CD4-positive, alpha-beta memory T cell (primary cell): ENCODE results near the gene RRP1. TPM values are rescaled to one million over a fixed set of nuclear protein-coding genes. Genes with fewer than 3 reads are reported as not detected.

ENCODE experiments used
- CTCF ChIA-PET: fragments of 350-600 bp; sonication (Branson Sonifier 250); formaldehyde crosslinking; loops from one replicate; lab custom pipeline; 2021; ENCODE audit warnings: inconsistent platforms; ENCODE audit not compliant: partially characterized antibody; lab: Charles Lee
- POLR2A ChIA-PET: fragments of 350-600 bp; sonication (Branson Sonifier 250); formaldehyde crosslinking; loops from one replicate; lab custom pipeline; 2021; ENCODE audit not compliant: partially characterized antibody; lab: Charles Lee
- DNase-seq, 5 donors: peaks; one replicate each; pipeline versions ENCODE4 v3.0.0 to v3.0.0-alpha.2; 2020 to 2022; ENCODE audit warnings: mixed read lengths in 1 of 5
- H3K27ac ChIP-seq: one replicate; pipeline ENCODE4 v1.7.0; 2013; ENCODE audit warnings: low read depth, low read length
- H3K27me3 ChIP-seq: 2 replicates; pipeline ENCODE4 v1.7.0; 2013; ENCODE audit warnings: mild to moderate bottlenecking, low read length, moderate library complexity; ENCODE audit not compliant: insufficient read depth
- H3K36me3 ChIP-seq: 2 replicates; pipeline ENCODE4 v1.7.0; 2013; ENCODE audit warnings: mild to moderate bottlenecking, low read length, moderate library complexity; ENCODE audit not compliant: insufficient read depth
- H3K4me1 ChIP-seq: 2 replicates; pipeline ENCODE4 v1.7.0; 2013; ENCODE audit warnings: mild to moderate bottlenecking, low read length, moderate library complexity; ENCODE audit not compliant: insufficient read depth
- H3K4me3 ChIP-seq, 2 donors: one replicate each; pipeline ENCODE4 v1.7.0; 2013; ENCODE audit warnings: low read length in 2 of 2, mild to moderate bottlenecking in 1 of 2
- H3K9me3 ChIP-seq, 2 donors: one replicate each; pipeline ENCODE4 v1.7.0; 2013; ENCODE audit warnings: low read length in 2 of 2, control low read depth in 1 of 2; ENCODE audit not compliant: control insufficient read depth in 1 of 2
- H3K27ac Mint-ChIP-seq, 7 donors: one replicate each; pipeline ENCODE4 v1.8.0; 2020 to 2021; ENCODE audit warnings: mixed read lengths in 7 of 7, mild to moderate bottlenecking in 6 of 7, inconsistent platforms in 3 of 7, moderate library complexity in 3 of 7
- H3K27me3 Mint-ChIP-seq, 2 donors: one replicate each; pipeline ENCODE4 v1.8.0; 2020 to 2021; ENCODE audit warnings: mixed read lengths in 2 of 2
- H3K36me3 Mint-ChIP-seq, 2 donors: one replicate each; pipeline ENCODE4 v1.8.0; 2020 to 2021; ENCODE audit warnings: mixed read lengths in 2 of 2, inconsistent platforms in 1 of 2, mild to moderate bottlenecking in 1 of 2
- H3K4me1 Mint-ChIP-seq, 4 donors: one replicate each; pipeline ENCODE4 v1.8.0; 2020 to 2021; ENCODE audit warnings: mixed read lengths in 4 of 4, mild to moderate bottlenecking in 1 of 4
- H3K4me3 Mint-ChIP-seq, 8 donors: one replicate each; pipeline ENCODE4 v1.8.0; 2020 to 2021; ENCODE audit warnings: mixed read lengths in 8 of 8, mild to moderate bottlenecking in 7 of 8, moderate library complexity in 6 of 8, inconsistent platforms in 3 of 8
- H3K9me3 Mint-ChIP-seq, 8 donors: one replicate each; pipeline ENCODE4 v1.8.0; 2020 to 2021; ENCODE audit warnings: mixed read lengths in 8 of 8, mild to moderate bottlenecking in 5 of 8, inconsistent platforms in 3 of 8, moderate library complexity in 1 of 8
- intact Hi-C: fragments of 100-400 bp; cut with micrococcal nuclease; formaldehyde crosslinking; loops from one replicate; pipeline ENCODE4 v1.15.1; 2023
- polyA plus RNA-seq, 2 donors: library from polyadenylated mRNA; unstranded; fragments of 300-500 nt; fragmentation: Illumina TruSeq; gene quantifications; one replicate each; pipeline ENCODE4 v1.2.3, GENCODE V29; 2021
- total RNA-seq, 2 experiments: library from RNA; stranded (reverse); gene quantifications; one replicate each; pipeline ENCODE4 v1.2.3, GENCODE V29; 2021

Gene RRP1, protein sequence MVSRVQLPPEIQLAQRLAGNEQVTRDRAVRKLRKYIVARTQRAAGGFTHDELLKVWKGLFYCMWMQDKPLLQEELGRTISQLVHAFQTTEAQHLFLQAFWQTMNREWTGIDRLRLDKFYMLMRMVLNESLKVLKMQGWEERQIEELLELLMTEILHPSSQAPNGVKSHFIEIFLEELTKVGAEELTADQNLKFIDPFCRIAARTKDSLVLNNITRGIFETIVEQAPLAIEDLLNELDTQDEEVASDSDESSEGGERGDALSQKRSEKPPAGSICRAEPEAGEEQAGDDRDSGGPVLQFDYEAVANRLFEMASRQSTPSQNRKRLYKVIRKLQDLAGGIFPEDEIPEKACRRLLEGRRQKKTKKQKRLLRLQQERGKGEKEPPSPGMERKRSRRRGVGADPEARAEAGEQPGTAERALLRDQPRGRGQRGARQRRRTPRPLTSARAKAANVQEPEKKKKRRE
- total RNA-seq (10 to 100 TPM; 25.4 to 27.7 TPM), polyA plus RNA-seq (10 to 100 TPM; 13.5 to 22.2 TPM)

- H3K4me3 ChIP-seq: peak within 1 kb of the TSS; percentile 80 to 90
- Mint-ChIP-seq H3K9me3 (peaks cover 0 to 1% (median 0%) of the 10 kb centered on the region in 8 donors), H3K27me3 (no peaks in the 10 kb centered on the region), H3K4me1 (peaks cover 11 to 28% (median 21%) of the 10 kb centered on the region in 4 donors), H3K36me3 (peaks cover 10 to 25% of the 10 kb centered on the region in 2 donors), H3K4me3 (peak within 1 kb of the TSS; percentile 90 to 95 (median 91)), H3K27ac (peak within 1 kb of the TSS; percentile 89 to 96 (median 91))
- no peaks in the 10 kb centered on the region for H3K9me3 ChIP-seq
- H3K27me3 ChIP-seq: no peaks in the 10 kb centered on the region
- H3K4me1 ChIP-seq: peaks cover 21% of the 10 kb centered on the region
- POLR2A ChIA-PET: interaction anchor here (0.9 to 1.8 kb wide), 7 partner anchors 9 to 815 kb away, joined by 3 to 12 read pairs (median 4); partner anchors contain the start of gene PKNOX1
- H3K27ac ChIP-seq: peak within 1 kb of the TSS; percentile 72
- peaks cover 28% of the 10 kb centered on the region for H3K36me3 ChIP-seq
- DNase-seq: peak; percentile 85 to 99 (median 95)
- CTCF ChIA-PET: interaction anchor here (0.6 to 1.7 kb wide), 12 partner anchors 10 to 936 kb away, joined by 3 to 9 read pairs (median 3); no protein-coding TSS in a partner anchor
- intact Hi-C loops: loop anchor here (1.0 to 2.0 kb wide), 3 partner anchors 13 to 223 kb away; partner anchors contain the start of genes CSTB and TRAPPC10
Observed at GRCh38 chr21:43789276-43790009, at the start of gene RRP1. Gene RRP1 (plus strand): TSS chr21:43789577. CDS start chr21:43789630, 53 bp downstream.

DNA sequence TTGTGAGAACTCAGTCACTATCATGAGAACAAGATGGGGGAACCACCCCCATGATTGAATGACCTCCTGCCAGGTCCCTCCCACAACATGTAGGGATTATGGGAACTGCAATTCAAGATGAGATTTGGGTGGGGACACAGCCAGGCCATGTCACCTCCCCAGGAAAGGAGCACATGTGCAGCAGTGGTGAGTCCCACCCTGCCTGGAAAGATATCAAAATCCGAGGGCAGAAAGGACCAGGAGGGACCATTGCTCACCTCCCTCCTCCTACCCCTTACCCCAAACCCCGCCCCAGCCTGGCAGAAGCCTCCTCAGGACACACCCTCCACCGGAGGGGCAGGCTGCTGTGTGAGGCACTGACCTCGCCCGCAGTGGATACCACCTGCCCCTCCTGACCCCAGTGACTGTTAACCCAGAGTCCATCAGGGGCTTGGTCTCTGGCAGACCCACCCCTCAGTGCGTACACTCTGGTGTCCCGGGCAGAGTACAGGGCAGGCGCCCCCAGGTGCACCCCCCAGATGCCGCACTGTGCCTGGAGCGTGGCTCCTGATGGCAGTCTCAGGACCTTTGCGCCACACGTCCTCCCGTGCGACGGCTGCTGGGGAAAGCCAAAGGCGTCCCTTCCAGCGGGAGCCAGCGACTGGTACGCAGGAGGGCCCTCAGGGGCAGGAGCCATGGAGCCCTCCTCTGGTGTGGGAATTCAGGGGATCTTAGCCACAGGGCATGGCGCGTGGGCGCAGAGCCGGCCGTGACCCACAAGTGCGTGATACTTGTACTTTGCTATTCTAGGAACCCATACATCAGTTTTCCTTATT, 49.5 kb upstream of the RRP1 start:
- Mint-ChIP-seq H3K36me3 (peaks cover 11 to 17% of the 10 kb centered on the region in 2 donors), H3K27ac (peak overlapping the region in 5 of 7 donors; percentile 22 to 87 (median 45)), H3K4me1 (peaks cover 0 to 8% (median 3%) of the 10 kb centered on the region in 4 donors), H3K27me3 (no peaks in the 10 kb centered on the region), H3K4me3 (no peak overlapping the region), H3K9me3 (no peaks in the 10 kb centered on the region)
- ChIA-PET POLR2A (no interaction called here), CTCF (no interaction called here)
- Histone ChIP-seq H3K27ac (no peak overlapping the region), H3K9me3 (no peaks in the 10 kb centered on the region), H3K36me3 (peaks cover 17% of the 10 kb centered on the region), H3K4me3 (no peak overlapping the region), H3K27me3 (no peaks in the 10 kb centered on the region), H3K4me1 (no peaks in the 10 kb centered on the region)
- intact Hi-C loops: no loop called here
- no peak for DNase-seq

DNA sequence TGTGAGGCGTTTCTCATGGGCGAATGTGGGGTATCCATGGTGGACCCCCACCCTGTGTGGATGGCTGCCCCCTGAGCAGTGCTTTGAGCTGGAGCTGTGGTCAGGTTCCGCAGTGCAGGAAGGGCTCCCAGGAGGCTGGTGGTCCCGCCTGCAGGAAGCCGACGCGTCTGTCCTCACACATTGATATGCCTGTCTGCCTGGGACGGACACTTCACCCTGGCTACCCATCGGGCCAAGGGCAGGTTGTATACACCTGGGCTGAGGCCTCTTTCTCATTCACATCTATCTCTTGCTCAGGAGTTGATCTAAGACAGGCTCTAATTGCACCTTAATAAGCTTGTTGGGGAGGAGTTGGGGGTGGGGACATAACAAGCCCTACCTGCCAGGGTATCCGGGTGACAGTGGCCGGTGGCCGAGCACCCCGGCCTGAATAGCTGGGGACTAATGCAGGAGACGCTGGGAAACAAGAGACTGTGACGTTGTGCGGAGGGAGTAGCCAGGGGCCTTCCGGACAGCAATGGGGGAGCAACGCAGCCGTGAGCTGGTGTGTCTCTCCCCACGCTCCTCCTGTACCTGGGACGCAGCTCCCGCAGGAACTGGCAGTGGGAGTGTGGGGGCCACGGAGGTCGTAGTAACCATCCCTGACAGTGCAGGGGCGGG, 48.8 kb upstream of the RRP1 start:
- Mint-ChIP-seq H3K36me3 (peaks cover 16 to 20% of the 10 kb centered on the region in 2 donors), H3K9me3 (no peaks in the 10 kb centered on the region), H3K27ac (peak overlapping the region in 4 of 7 donors; percentile 83 to 94 (median 87)), H3K4me3 (peak overlapping the region in 2 of 8 donors; percentile 39 to 62), H3K4me1 (peaks cover 0 to 8% (median 2%) of the 10 kb centered on the region in 4 donors), H3K27me3 (no peaks in the 10 kb centered on the region)
- H3K27me3 ChIP-seq: no peaks in the 10 kb centered on the region
- H3K9me3 ChIP-seq: no peaks in the 10 kb centered on the region
- POLR2A ChIA-PET: no interaction called here
- CTCF ChIA-PET: no interaction called here
- H3K4me1 ChIP-seq: no peaks in the 10 kb centered on the region
- peak in 2 of 5 donors; percentile 43 to 81 for DNase-seq
- intact Hi-C loops: no loop called here
- H3K36me3 ChIP-seq: peaks cover 18% of the 10 kb centered on the region
- no peak overlapping the region for H3K27ac ChIP-seq
- no peak overlapping the region for H3K4me3 ChIP-seq

GRCh38 chr21:43741423-43742096, 47.8 kb upstream of the RRP1 start:
- H3K4me1 ChIP-seq: no peaks in the 10 kb centered on the region
- H3K9me3 ChIP-seq: no peaks in the 10 kb centered on the region
- CTCF ChIA-PET: no interaction called here
- no peaks in the 10 kb centered on the region for H3K27me3 ChIP-seq
- no peak for DNase-seq
- Mint-ChIP-seq H3K4me1 (peaks cover 0 to 8% (median 2%) of the 10 kb centered on the region in 4 donors), H3K4me3 (no peak overlapping the region), H3K27me3 (no peaks in the 10 kb centered on the region), H3K9me3 (no peaks in the 10 kb centered on the region), H3K36me3 (peaks cover 16 to 25% of the 10 kb centered on the region in 2 donors), H3K27ac (peak overlapping the region in 1 of 7 donors; percentile 58)
- peaks cover 18% of the 10 kb centered on the region for H3K36me3 ChIP-seq
- POLR2A ChIA-PET: no interaction called here
- no peak overlapping the region for H3K4me3 ChIP-seq
- no peak overlapping the region for H3K27ac ChIP-seq
- intact Hi-C loops: no loop called here

DNA sequence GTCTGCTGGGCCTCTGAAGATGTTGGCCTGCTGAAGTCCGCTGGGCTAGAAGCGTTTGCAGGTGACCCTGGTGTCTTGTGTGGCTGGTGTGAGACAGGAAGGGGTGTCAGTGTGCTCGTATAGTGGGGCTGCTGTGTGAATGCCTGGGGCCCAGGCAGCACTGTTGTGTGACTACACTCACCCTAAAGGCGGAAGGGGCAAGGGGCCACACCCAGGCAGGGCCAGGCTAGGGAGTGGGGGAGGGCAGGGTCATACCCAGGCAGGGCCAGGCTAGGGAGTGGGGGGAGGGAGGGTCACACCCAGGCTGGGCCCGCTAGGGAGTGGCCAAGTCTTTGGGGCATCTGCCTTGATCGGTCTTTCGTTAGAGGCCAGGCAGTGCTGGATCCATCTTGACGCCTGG, 45.4 kb upstream of the RRP1 start:
- H3K9me3 ChIP-seq: no peaks in the 10 kb centered on the region
- H3K27ac Mint-ChIP-seq: peak overlapping the region in 3 of 7 donors; percentile 31 to 71 (median 68)
- no peaks in the 10 kb centered on the region for H3K9me3 Mint-ChIP-seq
- no peak overlapping the region for H3K27ac ChIP-seq
- no peaks in the 10 kb centered on the region for H3K27me3 Mint-ChIP-seq
- peaks cover 17 to 35% of the 10 kb centered on the region in 2 donors for H3K36me3 Mint-ChIP-seq
- POLR2A ChIA-PET: no interaction called here
- intact Hi-C loops: no loop called here
- peaks cover 22% of the 10 kb centered on the region for H3K36me3 ChIP-seq
- H3K4me1 Mint-ChIP-seq: peaks cover 0 to 8% (median 2%) of the 10 kb centered on the region in 4 donors
- CTCF ChIA-PET: no interaction called here
- H3K4me3 ChIP-seq: no peak overlapping the region
- H3K4me3 Mint-ChIP-seq: no peak overlapping the region
- no peaks in the 10 kb centered on the region for H3K27me3 ChIP-seq
- H3K4me1 ChIP-seq: no peaks in the 10 kb centered on the region
- no peak for DNase-seq

- Histone ChIP-seq H3K4me1 (no peaks in the 10 kb centered on the region), H3K27ac (no peak overlapping the region), H3K36me3 (peaks cover 22% of the 10 kb centered on the region), H3K9me3 (no peaks in the 10 kb centered on the region), H3K27me3 (no peaks in the 10 kb centered on the region), H3K4me3 (no peak overlapping the region)
- Mint-ChIP-seq H3K9me3 (no peaks in the 10 kb centered on the region), H3K36me3 (peaks cover 11 to 35% of the 10 kb centered on the region in 2 donors), H3K27me3 (no peaks in the 10 kb centered on the region), H3K4me1 (peaks cover 0 to 8% (median 1%) of the 10 kb centered on the region in 4 donors), H3K4me3 (no peak overlapping the region), H3K27ac (peak overlapping the region in 1 of 7 donors; percentile 4)
- POLR2A ChIA-PET: no interaction called here
- DNase-seq: no peak
- intact Hi-C loops: no loop called here
- CTCF ChIA-PET: interaction anchor here (0.8 kb wide), 1 partner anchor 12 kb away, joined by 5 read pairs; no protein-coding TSS in a partner anchor
Observed at GRCh38 chr21:43744725-43745124, 44.7 kb upstream of the RRP1 start.
